ENCODE data around the gene LTA4H. TPM values are rescaled to one million over a fixed set of nuclear protein-coding genes. Genes with fewer than 3 reads are reported as not detected.

LTA4H gene
- polyA plus RNA-seq, 1 donor (not counting 4 experiments of a cell fraction or from before 2014, with no cell fraction given), result 183 TPM

DNA sequence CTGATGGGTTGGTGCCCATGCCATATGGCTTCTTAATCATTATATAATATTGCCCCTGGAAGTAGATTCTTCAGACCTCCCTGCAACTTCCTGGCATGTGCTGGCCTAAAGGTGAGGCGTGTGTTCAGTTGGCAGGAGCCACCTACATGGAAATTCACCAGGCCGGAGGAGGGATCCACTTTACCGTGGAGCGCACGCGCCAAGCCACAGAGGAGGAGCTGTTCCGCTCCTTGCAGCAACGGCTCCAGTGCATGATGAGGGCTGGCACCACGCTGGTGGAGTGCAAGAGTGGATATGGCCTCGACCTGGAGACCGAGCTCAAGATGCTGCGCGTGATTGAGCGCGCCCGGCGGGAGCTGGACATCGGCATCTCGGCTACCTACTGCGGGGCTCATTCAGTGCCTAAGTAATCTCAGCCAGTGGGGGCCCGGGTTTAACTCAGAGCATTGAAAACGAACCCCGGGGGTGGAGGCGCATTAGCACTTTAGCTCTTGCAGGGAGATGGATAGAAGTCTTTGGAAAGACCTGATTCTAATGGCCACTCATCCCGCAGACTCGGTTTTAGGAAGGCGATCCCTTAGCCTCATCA, 78.7 kb downstream of the LTA4H start:
- Histone ChIP-seq H2AFZ (ENCODE audit: control insufficient read depth, low read length) (no peak overlapping the region), H3K9me1 (ENCODE audit: control insufficient read depth, extremely low read depth, insufficient read depth, low read length) (no peaks in the 10 kb centered on the region)

DNA sequence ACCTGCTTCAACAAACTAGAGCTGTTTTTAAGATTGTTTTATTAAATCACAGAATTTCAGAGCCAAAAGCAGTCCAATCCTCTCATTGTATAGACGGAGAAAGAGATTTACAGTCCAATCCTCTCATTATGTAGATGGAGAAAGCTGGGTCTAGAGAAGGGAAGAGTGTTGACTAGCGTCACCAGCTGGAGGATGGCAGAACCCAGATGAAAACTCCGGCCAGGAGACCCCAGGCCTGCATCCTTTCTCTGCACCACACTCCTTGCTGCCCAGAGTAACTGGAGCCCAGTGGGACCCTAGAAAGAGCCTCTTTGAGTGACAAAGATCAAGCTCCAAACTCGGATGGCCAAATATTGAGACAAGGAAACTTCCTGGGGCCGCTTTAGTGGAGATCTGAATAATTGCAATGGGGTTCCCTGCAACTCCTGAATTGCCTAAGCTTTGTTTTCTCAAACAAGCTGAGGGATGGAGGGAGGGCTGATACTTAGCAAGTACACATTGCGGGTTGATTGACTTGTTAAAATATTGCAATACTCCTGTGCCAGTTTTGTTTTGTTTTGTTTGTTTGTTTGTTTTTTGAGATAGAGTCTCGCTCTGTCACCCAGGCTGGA, 79.7 kb downstream of the LTA4H start:
- no peak for TF ChIP-seq EZH2 (IDR thresholded peaks at IDR 0.05; ENCODE audit: low read length)
- no peak for TF ChIP-seq CTCF (optimal IDR thresholded peaks at IDR 0.05 in 1 of 3, IDR thresholded peaks at IDR 0.05 in 1 of 3, conservative IDR thresholded peaks at IDR 0.05 in 1 of 3; ENCODE audit: extremely low read depth in 1 of 3, insufficient read depth in 2 of 3, low read length in 3 of 3)
- Histone ChIP-seq H2AFZ (ENCODE audit: control insufficient read depth, low read length) (no peak overlapping the region), H3K27me3 (ENCODE audit: control insufficient read depth, extremely low read depth, insufficient read depth, low read length) (peaks cover under 1% of the 10 kb centered on the region), H3K9me1 (ENCODE audit: control insufficient read depth, extremely low read depth, insufficient read depth, low read length) (no peaks in the 10 kb centered on the region), H3K4me1 (ENCODE audit: control insufficient read depth, extremely low read depth, insufficient read depth, low read length) (no peaks in the 10 kb centered on the region), H3K36me3 (ENCODE audit: control insufficient read depth in 2 of 2, extremely low read depth in 1 of 2, insufficient read depth in 2 of 2, low read length in 2 of 2) (no peaks in the 10 kb centered on the region), H3K9ac (ENCODE audit: control insufficient read depth, extremely low read depth, insufficient read depth, low read length) (no peak overlapping the region), H4K20me1 (ENCODE audit: control insufficient read depth, extremely low read depth, insufficient read depth, low read length) (no peaks in the 10 kb centered on the region), H3K9me3 (ENCODE audit: control insufficient read depth, low read depth, low read length) (no peaks in the 10 kb centered on the region), H3K4me2 (ENCODE audit: control insufficient read depth, extremely low read depth, insufficient read depth, low read depth, low read length) (no peak overlapping the region), H3K79me2 (ENCODE audit: control insufficient read depth, insufficient read depth, low read length) (no peaks in the 10 kb centered on the region), H3K27ac (ENCODE audit: control insufficient read depth, insufficient read depth, low read length) (no peak overlapping the region), H3K4me3 (ENCODE audit: control insufficient read depth in 2 of 3, extremely low read depth in 1 of 3, insufficient read depth in 2 of 3, low read depth in 1 of 3, low read length in 3 of 3) (no peak overlapping the region)
- dilution Hi-C loops (cut with MboI; ENCODE audit: extremely low pct_ligation_motif_present, low sequenced_read_pairs), result no loop called here
- DNase-seq (ENCODE audit: low read depth, low spot score) (no peak), FAIRE-seq (no peak)

More for the DNA sequence above, 78.7 kb downstream of the LTA4H start:
- Histone ChIP-seq H3K4me2 (ENCODE audit: control insufficient read depth, extremely low read depth, insufficient read depth, low read depth, low read length) (no peak overlapping the region), H3K4me3 (ENCODE audit: control insufficient read depth in 2 of 3, extremely low read depth in 1 of 3, insufficient read depth in 2 of 3, low read depth in 1 of 3, low read length in 3 of 3) (no peak overlapping the region), H3K9me3 (ENCODE audit: control insufficient read depth, low read depth, low read length) (no peaks in the 10 kb centered on the region), H3K9ac (ENCODE audit: control insufficient read depth, extremely low read depth, insufficient read depth, low read length) (no peak overlapping the region), H3K27ac (ENCODE audit: control insufficient read depth, insufficient read depth, low read length) (no peak overlapping the region), H4K20me1 (ENCODE audit: control insufficient read depth, extremely low read depth, insufficient read depth, low read length) (no peaks in the 10 kb centered on the region), H3K4me1 (ENCODE audit: control insufficient read depth, extremely low read depth, insufficient read depth, low read length) (no peaks in the 10 kb centered on the region), H3K79me2 (ENCODE audit: control insufficient read depth, insufficient read depth, low read length) (no peaks in the 10 kb centered on the region), H3K36me3 (ENCODE audit: control insufficient read depth in 2 of 2, extremely low read depth in 1 of 2, insufficient read depth in 2 of 2, low read length in 2 of 2) (no peaks in the 10 kb centered on the region), H3K27me3 (ENCODE audit: control insufficient read depth, extremely low read depth, insufficient read depth, low read length) (no peaks in the 10 kb centered on the region)
- FAIRE-seq (no peak), DNase-seq (ENCODE audit: low read depth, low spot score) (no peak)
- dilution Hi-C loops (cut with MboI; ENCODE audit: extremely low pct_ligation_motif_present, low sequenced_read_pairs), result no loop called here
- no peak for TF ChIP-seq CTCF (optimal IDR thresholded peaks at IDR 0.05 in 1 of 3, IDR thresholded peaks at IDR 0.05 in 1 of 3, conservative IDR thresholded peaks at IDR 0.05 in 1 of 3; ENCODE audit: extremely low read depth in 1 of 3, insufficient read depth in 2 of 3, low read length in 3 of 3)
- no peak for TF ChIP-seq EZH2 (IDR thresholded peaks at IDR 0.05; ENCODE audit: low read length)
